Dermis blood vessel endothelial cell (primary cell): ENCODE results near the gene ABCA13. TPM values are rescaled to one million over a fixed set of nuclear protein-coding genes. Genes with fewer than 3 reads are reported as not detected.

Experiments used
- DNase-seq: peaks from one replicate; pipeline ENCODE4 v3.0.0; 2010
- total RNA-seq: library from RNA; depleted of rRNA; stranded (reverse); fragments of >200 nt; gene quantifications from 2 replicates; pipeline ENCODE4 v1.2.3, GENCODE V29; 2014

The ABCA13 gene
- total RNA-seq, 1 donor from 2014 or later: under 0.01 TPM

DNA sequence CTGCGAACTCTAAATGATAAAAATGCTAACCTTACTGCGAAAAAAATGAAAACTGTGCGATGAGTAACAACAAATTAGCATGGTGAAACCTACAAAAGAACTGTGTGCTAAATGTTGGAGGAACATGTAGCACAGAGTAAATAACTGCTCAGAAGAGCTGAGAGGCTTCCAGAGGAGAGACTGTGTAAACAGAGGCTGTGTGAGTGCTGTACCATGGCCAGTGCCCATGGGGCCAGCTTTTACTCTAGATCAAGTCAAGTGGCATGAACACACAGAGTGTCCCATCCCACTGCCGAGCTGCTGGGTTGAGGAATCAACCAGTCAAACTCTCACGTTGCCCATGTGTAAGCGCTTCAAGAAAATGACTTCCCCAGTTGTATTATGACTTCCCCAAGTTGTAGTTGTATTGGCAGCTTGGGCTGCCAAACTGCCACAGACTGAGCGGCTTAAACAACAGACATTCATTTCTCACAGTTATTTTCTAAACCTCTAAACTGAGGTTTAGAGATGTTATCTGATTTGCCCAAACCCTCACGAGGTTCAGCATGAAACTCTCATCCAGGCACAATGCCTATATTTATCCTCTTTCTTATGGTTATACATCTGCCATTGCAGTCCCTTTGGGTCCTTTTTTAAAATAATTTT is 270.7 kb downstream of the ABCA13 start:
- DNase-seq: no peak

DNA sequence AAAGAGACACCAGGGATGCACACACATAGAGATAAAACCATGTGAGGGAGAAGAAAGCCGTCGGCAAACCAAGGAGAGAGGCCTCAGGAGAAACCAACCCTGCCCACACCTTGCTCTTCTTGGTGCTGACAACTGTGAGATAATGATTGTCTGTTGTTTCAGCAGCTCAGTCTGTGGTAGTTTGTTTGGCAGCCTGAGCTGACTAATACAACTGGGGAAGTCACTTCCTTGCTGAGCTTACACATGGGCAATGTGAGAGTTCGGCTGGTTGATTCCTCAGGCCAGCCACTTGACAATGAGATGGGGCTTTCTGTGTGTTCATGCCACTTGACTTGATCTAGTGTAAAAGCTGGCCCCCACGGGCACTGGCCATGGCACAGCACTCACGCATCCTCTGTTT is 271.8 kb downstream of the ABCA13 start:
- no peak for DNase-seq

DNA sequence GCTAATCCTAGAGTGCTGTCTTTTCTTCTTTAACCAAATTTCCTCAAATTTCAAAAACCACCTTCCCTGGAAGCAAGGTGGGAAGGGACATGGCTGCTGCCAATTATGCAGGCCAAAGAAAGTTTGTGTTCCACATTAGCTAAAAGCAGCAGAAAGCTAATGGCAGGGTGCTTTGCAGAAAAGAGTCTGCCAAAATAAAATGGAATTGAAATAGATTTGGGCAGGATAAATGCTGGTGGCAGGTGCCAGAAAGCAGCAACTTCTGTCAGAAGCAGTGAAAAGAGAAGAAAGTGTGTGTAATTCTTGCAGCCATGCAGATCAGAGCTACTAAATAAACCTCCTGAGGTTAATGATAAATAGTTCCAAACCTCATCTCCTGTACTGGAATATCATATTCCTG is 275.5 kb downstream of the ABCA13 start:
- DNase-seq: no peak

DNA sequence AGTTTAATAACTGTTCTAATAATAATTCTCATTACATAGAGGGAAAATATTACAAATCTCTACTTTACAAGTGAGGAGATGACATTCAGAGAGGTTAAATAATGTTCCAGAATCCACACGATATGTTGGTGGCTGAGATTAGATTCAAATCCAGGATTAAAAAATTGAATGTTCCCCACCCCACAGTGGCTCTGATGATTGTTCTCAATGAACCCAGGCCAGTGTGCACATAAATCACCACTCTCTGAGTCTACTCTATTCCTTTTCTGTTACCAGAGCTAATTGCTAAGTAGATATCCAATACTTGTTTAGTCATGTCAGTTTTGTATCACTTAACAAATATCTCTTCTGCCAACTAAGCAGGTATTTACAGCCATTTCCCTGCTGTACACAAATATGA is 281.0 kb downstream of the ABCA13 start:
- DNase-seq: no peak

DNA sequence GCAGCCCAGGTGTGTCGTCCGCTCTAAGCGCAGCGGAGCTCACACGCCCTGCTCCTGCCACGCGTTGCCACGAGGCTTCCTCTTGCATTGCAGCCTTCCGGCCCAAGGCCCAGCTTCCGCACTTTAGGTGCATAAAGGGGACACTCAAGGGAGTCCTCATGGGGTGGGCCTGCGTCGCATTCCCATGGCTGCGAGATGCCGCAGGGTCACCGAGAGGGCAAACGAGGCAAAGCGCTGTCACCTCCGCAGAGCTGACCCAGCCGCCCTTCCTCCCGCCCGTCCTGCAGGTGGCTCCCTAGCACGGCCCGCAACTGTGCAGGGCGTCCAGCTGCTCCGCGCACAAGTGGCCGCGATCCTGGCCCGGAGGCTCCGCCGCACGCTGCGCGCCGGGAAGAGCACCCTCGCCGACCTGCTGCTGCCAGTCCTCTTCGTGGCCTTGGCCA is 283.5 kb downstream of the ABCA13 start:
- no peak for DNase-seq

DNA sequence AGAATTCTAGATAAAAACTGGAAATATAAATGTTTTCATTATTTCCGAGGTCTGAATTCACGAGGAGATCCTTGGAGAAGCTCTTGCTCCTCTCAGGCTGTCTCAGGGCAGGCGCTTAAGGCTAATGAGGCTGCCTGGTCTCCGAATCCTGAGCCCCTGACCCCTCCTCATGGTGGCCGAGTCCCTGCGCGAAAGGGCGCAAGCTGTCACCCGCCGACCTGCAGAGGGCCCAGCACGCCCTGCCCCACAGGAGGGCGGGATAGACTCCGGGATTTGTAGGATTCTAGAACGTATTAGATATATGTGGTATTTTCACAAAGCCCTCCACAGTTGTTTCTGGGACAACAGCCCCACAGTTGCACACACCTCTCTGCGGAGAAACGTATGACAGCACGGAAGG is 284.1 kb downstream of the ABCA13 start:
- DNase-seq: no peak

DNA sequence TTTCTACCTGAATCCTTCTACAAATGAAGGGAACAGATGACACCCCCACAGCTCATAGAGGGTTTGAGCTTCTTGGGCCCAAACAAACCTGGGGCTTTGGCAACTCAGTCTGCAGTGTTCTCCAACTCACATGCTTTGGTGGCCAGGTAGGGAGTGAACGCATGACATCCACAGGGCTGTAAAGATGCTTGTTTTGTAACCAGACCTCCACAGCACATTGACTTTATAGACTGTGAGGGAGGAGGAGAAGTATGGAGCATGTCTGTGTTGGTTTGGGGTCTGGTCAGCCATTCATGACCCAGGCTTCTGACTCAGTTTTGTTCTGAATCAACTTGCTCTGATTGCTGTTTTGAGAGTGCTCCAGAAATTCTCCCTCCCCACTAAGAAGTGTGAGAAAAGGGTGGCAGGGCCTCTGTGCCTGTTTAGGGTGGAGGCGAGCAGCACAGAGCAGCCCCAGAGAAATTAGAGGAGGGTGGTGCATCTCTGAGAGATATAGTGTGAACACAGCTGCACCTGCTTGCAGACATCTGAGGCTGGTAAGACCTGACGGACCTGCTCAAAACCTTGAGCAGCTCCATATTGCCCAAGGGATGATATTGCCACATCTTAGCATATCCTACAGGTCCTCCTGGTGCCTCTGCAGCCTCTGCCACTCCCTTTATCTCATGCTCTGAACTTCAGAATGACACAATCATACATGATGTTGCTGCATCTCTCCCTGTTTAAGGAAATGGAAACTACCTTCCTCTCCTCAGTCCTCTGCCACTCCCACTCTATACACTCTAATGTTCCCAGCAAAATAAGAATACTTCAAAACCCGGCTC is 287.7 kb downstream of the ABCA13 start:
- no peak for DNase-seq

DNA sequence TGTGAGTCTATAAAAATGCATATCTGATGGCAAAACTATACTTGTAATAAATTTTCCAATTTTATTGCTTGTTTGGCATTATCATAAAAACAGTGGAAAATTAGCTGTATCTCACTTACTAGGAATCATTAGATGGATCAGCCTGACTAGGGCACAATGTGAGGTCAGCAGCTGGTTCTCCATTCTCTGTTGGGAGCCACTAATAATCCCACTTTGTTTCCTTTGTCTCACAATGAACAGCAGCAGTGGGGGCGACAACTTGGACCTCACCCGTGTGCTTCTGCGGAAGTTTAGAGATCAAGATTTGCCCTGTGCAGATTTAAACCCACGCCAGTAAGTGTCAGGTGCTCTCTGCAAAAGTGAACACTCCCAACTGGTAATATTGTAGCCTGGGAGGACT is 295.5 kb downstream of the ABCA13 start:
- no peak for DNase-seq

DNA sequence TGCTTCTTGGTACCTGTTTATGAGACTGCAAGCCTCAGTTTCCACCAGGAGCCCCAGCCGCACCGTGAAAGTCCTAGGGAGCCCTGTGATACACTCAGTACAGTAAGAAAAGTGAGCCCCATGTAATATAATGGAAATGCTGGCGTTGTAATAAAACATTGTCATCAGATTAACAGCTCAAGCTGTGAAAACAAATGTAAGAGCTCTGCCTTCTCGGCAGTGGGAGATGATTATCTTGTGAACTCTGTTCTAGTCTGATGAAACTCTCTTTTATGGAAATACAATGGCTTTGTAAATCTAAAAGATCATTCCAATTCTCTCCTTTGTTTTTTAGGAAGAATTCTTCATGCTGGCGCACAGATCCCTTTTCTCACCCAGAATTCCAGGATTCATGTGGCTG is 299.9 kb downstream of the ABCA13 start:
- DNase-seq: no peak

DNA sequence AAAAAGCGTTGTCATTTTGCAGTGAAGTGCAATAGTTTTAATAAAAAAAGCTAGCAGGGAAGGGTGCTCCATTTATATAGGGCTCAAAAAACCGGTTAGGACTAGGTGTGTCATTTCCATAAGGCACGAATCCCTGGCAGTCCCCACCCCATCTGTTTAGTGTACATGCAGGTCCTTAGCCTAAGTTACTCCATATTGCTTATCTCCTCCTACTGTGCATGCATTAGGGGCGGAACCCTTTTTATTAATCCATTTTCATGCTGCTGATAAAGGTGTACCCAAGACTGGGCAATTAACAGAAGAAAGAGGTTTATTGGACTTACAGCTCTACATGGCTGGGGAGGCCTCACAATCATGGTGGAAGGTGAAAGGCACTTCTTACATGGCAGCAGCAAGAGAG is 301.4 kb downstream of the ABCA13 start:
- DNase-seq: no peak

DNA sequence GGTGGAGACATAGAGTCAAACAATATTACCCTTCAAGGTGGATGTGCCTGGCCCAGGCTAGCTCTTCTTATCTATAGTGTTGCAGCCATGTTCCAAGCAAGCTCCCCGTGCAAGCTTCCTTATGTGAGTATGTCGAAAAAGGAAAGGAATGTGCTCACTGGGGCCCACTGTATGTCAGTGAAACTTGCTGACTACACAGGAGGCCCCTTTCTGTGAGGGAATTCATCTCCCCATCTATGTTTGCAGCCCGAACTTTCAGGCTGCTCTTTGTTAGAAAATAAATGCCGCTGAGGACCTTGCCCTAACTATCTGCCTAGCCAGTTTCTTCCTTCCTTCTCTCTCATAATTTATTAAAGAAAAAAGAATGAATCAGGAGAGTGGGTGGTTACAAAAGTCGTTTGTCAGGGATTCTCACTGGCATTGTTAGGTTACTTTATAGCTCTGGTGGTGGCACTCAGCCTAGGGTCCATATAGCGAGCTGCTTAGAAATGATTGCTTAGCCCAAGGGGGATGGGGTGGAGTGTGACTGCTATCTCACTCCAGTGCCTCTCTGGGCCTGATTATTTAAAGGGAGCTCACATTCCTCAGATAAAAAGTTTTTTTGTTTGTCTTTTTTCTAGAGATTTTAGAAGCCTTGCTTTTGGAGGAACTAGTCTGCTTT is 302.1 kb downstream of the ABCA13 start:
- DNase-seq: no peak

DNA sequence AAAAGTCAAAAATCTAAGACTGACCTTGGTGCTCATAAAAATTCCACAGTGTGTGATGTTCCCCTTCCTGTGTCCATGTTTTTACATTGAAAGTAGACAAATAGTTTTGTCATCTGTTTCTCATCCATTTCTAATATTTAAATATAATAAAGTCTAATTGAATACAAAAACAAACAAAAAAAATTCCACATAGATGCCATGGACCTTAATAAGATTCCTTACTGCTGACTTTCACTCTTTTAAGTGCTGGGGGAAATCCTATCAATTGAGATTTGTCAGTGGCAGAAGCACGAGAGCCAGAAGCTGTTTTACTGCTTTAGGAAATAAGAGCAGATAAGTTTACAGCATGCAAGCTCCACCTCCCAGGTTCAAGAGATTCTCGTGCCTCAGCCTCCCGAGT is 310.0 kb downstream of the ABCA13 start:
- DNase-seq: no peak

DNA sequence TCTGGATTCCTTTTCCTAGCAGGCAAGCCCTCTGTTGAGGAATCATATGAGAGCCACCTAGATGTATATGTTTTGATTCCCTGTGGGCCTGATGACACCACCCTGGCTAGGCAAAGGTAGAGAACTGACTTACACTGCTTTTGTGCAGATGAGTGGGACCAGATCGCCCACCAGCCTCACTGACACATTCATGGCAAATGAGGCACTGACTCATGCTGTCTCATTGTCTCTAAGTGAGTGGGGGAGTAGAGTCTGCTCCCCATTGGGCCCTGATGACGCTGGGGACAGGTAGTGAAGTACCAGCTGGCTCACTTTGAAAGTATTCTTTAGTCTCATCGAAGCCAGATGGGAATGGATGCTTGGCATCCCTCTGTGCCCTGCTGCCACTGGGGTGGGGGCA is 326.3 kb downstream of the ABCA13 start:
- no peak for DNase-seq

DNA sequence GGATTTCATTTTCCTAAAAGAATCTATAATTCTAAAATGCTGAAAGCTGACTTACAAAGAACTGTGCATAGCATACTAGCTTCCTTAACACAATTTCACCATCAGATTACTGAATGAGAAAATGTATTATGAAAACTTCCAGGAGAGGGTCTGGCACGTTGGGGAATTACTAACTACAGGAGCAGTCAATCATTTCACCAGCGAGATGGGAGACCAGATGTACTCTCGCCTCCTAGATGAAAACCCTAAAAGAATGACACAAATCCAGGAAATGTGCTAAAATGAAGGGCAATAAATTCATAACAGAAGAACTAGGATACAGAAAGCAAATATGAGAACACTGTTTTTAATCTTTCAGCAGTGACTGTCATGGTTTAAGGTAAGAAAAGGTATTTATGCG is 330.8 kb downstream of the ABCA13 start:
- DNase-seq: no peak

DNA sequence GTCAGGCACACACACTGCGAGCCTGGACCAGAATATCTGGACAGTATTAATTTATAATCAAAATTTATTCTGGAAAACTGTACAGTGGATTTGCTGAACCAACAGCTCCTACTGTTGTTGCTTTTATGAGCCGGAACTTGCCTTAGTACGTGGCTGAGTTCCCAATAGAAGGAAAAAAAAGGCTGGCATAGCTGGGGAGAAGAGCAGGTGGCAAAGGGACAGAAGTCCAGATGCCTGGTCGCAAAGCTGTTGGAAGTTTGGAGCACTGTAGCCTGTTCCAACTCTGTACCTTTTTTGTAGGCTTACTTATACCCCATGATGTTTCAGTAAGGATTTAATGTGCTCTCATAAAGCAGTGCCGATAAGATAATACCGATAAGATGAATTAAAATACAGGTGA is 333.8 kb downstream of the ABCA13 start:
- no peak for DNase-seq

DNA sequence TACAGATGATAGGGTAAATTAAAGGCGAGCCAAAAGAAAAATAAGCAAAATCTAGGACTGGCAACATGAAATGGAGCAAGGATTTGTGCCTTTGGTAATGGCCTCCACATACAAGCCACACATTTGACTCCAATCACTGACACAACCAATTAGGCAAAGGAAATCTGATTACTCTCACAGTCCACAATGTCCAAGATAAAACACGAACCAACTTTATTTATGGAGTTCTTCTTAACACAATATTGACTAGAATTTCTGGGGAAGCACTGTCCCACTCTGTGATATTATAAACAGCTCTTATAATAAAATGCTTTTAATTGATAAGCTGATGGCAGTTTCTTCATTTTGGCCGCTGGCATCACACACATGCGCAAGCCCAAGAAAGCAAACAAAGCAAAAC is 334.2 kb downstream of the ABCA13 start:
- DNase-seq: no peak

DNA sequence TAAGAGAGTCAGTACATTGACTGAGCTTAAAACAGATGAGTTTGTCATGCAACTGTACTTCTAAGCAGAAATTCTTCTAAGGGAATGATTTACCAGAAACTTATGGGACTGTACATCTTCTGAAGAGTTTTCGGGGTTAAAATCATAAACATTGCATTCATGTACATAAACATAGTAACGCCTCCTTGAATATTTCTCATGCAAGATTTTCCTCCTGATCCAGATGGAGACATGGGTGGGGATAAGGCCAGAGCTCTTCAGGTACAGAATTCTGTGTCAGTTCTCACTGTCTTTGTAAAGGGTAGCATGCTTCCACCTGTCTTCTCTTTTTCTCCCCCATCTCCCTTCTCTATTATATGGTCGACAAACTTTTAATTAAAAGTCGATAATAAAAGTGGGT is 335.3 kb downstream of the ABCA13 start:
- no peak for DNase-seq

DNA sequence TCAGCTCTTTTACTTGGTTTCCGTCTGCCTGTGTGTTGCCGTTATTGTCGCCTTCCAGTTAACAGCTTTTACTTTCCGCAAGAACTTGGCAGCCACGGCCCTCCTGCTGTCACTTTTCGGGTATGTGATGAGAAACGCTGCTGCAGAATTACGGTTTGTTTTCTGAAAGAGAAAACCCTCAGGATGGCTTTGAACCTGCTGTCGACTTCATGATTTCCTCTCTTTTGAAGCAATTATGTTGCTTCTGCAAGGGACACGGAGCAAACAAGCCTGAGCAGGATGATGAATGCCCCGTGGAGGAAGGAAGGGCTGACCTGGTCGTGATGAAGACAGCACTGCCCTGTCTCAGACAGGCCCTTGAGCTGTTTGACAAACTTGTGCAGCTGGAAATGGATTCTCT is 339.8 kb downstream of the ABCA13 start:
- DNase-seq: no peak

DNA sequence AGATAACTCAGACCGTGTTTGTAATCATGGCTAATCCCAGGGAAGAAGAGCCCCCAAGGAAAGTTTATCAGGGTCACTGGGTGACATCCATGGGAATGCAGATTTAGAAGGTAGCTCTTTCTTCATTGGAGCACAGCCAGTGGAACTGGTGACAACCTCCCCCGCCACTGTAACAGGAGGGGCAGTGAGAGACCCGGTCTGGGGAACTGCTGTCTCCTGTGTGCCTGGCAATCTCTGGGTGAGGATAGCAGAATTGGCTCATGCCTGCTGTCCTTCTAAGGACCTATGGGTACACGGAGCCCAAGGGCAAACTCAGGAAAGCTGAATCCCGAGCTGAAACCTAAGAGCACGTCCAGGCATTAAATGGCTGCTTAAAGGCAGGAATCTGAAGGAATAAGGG is 341.6 kb downstream of the ABCA13 start:
- no peak for DNase-seq

DNA sequence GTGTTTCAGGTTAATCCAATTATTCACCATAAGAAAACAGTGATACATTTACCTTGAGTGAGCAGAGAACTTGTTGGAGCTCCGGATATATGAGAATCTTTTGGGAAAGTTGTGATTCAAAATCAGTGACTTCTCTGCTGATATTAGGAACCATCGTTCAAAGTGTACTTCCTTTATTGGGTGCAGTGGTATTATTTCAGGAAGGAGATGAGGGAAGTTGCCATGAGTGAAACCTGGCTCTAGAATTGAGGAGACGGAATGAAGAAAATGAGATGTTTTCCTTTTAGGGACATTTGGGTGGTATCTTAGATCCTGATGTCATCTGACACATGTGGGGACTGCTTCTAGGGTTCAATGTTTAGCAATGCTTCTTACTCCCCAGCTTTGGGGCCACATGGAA is 343.9 kb downstream of the ABCA13 start:
- no peak for DNase-seq

DNA sequence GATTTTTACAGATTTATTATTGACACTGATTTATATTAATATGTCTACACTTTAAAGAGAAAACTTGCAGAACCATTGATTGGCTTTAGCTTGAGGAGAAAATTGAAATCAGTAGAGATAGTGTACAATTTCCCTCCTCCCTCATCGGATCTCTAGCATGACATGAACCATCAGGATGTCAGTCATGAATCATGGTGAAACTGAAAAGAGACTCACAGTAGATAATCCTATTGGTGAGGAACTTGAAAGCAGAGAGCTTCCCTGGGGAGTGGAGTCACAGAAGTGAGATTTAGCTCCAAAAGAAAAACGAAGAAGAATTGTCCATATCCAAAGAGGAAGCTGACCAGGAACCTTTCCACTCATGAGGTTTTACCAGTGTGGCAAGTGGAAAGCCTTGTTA is 346.8 kb downstream of the ABCA13 start:
- no peak for DNase-seq

DNA sequence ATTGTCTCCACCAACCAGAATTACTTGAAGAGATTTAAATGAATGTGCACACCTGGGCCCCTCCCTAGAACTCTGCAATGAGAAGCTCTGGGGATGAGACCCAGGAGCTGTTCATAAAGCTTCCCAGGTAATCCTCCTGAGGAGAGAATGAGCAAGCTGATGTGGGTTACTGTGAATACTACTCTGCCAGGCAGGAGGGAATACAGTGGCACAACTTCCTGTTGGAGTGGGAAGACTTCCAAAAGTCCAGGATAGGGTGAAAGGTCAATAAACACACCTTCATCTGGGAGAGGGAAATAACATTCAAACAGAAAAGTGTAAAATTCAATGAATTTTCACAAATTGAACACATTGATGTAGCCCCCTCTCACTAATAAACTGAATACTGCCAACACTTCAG is 351.4 kb downstream of the ABCA13 start:
- no peak for DNase-seq

DNA sequence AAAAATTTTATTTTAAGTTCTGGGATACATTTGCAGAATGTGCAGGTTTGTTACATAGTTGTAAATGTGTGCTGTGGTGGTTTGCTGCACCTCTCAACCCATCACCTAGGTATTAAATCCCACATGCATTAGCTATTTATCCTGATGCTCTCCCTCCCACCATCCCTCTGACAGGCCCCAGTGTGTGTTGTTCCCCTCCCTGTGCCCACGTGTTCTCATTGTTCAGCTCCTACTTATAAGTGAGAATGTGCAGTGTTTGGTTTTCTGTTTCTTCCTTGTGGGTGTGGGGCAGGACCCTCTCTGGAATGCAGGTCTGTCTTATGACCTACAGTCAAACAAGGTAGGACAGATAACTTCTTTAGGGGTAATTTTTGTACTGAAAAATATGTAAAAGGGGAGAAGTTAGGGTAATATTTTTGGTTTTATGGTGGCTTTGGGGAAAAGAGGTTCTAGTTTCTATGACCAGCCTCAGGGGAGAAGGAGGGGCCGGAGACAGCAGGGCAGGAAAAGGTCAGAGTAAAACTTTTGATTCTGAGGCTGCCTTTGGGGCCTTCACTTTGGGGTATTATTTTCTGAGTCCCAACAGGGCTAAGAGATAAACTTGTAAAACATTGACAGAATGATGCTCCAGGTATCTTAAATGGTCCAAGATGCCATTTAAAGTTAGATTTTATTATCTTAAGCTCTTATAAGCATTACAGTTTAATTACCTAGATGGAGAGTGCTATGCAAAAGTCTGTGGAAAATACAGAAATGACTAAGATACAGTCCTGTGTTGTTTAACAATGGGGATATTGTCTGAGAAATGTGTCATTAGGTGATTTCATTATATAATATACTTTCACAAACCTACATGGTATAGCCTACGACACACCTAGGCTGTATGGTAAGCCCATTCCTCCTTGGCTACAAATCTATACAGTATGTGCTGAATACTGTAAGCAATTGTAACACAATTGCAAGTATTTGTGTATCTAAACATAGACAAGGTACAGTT is 354.8 kb downstream of the ABCA13 start:
- DNase-seq: no peak
